Fibroblast of peridontal ligament (primary cell): ENCODE results near the gene SLC2A10.

Source experiments
- DNase-seq: peaks from one replicate; pipeline ENCODE4 v3.0.0-alpha.2; 2010; ENCODE audit errors: extremely low read depth

The SLC2A10 gene

GRCh38 chr20:46682063-46682821 is 27.2 kb upstream of the SLC2A10 start:
- no peak for DNase-seq

GRCh38 chr20:46683011-46683667 is 26.3 kb upstream of the SLC2A10 start:
- no peak for DNase-seq

GRCh38 chr20:46683668-46683938 is 25.8 kb upstream of the SLC2A10 start:
- DNase-seq, result no peak

GRCh38 chr20:46683939-46684750 is 25.3 kb upstream of the SLC2A10 start:
- peak; percentile 78 for DNase-seq

- DNase-seq, result peak; percentile 59
These were observed 21.0 kb upstream of the SLC2A10 start for GRCh38 chr20:46688151-46689081.

GRCh38 chr20:46689082-46689753 is 20.2 kb upstream of the SLC2A10 start, which contains the start of gene TP53RK:
Gene TP53RK, minus strand, starts transcription at chr20:46689444. Its CDS starts 30 bp downstream, at chr20:46689414.
- DNase-seq, result peak; percentile 100

- DNase-seq, result no peak
These were observed 19.7 kb upstream of the SLC2A10 start for GRCh38 chr20:46689754-46690085.

- peak; percentile 61 for DNase-seq
These were observed 19.0 kb upstream of the SLC2A10 start for GRCh38 chr20:46690219-46691106.

GRCh38 chr20:46691196-46691595 is 18.3 kb upstream of the SLC2A10 start:
- DNase-seq, result no peak

- peak; percentile 44 for DNase-seq
These were observed 15.0 kb upstream of the SLC2A10 start for GRCh38 chr20:46694484-46694883.

- peak; percentile 96 for DNase-seq
These were observed 13.6 kb upstream of the SLC2A10 start for GRCh38 chr20:46695892-46696291.

GRCh38 chr20:46696791-46697279 is 12.6 kb upstream of the SLC2A10 start:
- no peak for DNase-seq

- no peak for DNase-seq
These were observed 10.7 kb upstream of the SLC2A10 start for GRCh38 chr20:46698788-46699187.

- DNase-seq, result peak; percentile 55
These were observed 9.6 kb upstream of the SLC2A10 start for GRCh38 chr20:46699651-46700359.

- DNase-seq, result no peak
These were observed 9.0 kb upstream of the SLC2A10 start for GRCh38 chr20:46700481-46700880.

- no peak for DNase-seq
These were observed 8.4 kb upstream of the SLC2A10 start for GRCh38 chr20:46701057-46701456.

- peak; percentile 56 for DNase-seq
These were observed 7.9 kb upstream of the SLC2A10 start for GRCh38 chr20:46701556-46701955.

GRCh38 chr20:46701986-46702385 is 7.5 kb upstream of the SLC2A10 start:
- no peak for DNase-seq
